Dermis blood vessel endothelial cell (primary cell): Measurements from ENCODE around the gene PPM1N. TPM values are rescaled to one million over a fixed set of nuclear protein-coding genes. Genes with fewer than 3 reads are reported as not detected.
"Not testable (repeated sequence)": the region's sequence is repeated elsewhere in the genome, so short reads cannot be mapped to it uniquely, and the experiment has no call there.

Source experiments
- DNase-seq: peaks from one replicate; pipeline ENCODE4 v3.0.0; 2010
- total RNA-seq: library from RNA; depleted of rRNA; stranded (reverse); fragments of >200 nt; gene quantifications from 2 replicates; pipeline ENCODE4 v1.2.3, GENCODE V29; 2014

PPM1N gene
- total RNA-seq, 1 donor from 2014 or later: 1.5 TPM

- DNase-seq: no peak
These were observed 11.4 kb downstream of the PPM1N start for GRCh38 chr19:45509692-45510015.

GRCh38 chr19:45510352-45510751 is 12.1 kb downstream of the PPM1N start:
- DNase-seq: not testable (repeated sequence)

- DNase-seq: no peak
These were observed 12.8 kb downstream of the PPM1N start for GRCh38 chr19:45511074-45511473.

- DNase-seq: no peak
These were observed 14.7 kb downstream of the PPM1N start for GRCh38 chr19:45512881-45513483.

GRCh38 chr19:45514376-45515051 is 16.3 kb downstream of the PPM1N start:
- no peak for DNase-seq

- no peak for DNase-seq
These were observed 16.9 kb downstream of the PPM1N start for GRCh38 chr19:45515081-45515624.

GRCh38 chr19:45515807-45516401 is 17.7 kb downstream of the PPM1N start:
- no peak for DNase-seq

- no peak for DNase-seq
These were observed 19.0 kb downstream of the PPM1N start for GRCh38 chr19:45517238-45517637.

- no peak for DNase-seq
These were observed 19.6 kb downstream of the PPM1N start for GRCh38 chr19:45517641-45518468.

GRCh38 chr19:45518469-45518826 is 20.2 kb downstream of the PPM1N start:
- DNase-seq: no peak

- no peak for DNase-seq
These were observed 24.0 kb downstream of the PPM1N start for GRCh38 chr19:45522010-45522941.

GRCh38 chr19:45523642-45524256 is 25.5 kb downstream of the PPM1N start:
- DNase-seq: peak; percentile 89

- DNase-seq: no peak
These were observed 26.4 kb downstream of the PPM1N start for GRCh38 chr19:45524575-45525129.

GRCh38 chr19:45526143-45526542 is 27.9 kb downstream of the PPM1N start:
- peak; percentile 68 for DNase-seq

GRCh38 chr19:45526971-45527370 is 28.7 kb downstream of the PPM1N start:
- DNase-seq: no peak

GRCh38 chr19:45527731-45528130 is 29.5 kb downstream of the PPM1N start:
- no peak for DNase-seq

GRCh38 chr19:45528149-45528743 is 30.0 kb downstream of the PPM1N start:
- DNase-seq: peak; percentile 27

GRCh38 chr19:45528744-45529419 is 30.6 kb downstream of the PPM1N start:
- no peak for DNase-seq

- DNase-seq: no peak
These were observed 31.2 kb downstream of the PPM1N start for GRCh38 chr19:45529420-45529785.

- DNase-seq: no peak
These were observed 33.1 kb downstream of the PPM1N start for GRCh38 chr19:45531349-45531748.
